Activated CD4-positive, alpha-beta T cell treated with anti-CD3 and anti-CD28 coated beads, Interleukin-2, amount 50 U/mL, for 24 hours (primary cell): Measurements from ENCODE around the gene FAM193A.

Experiments used
- DNase-seq, 2 donors: peaks; one replicate each; pipeline ENCODE4 v3.0.0-alpha.2; 2020; ENCODE audit warnings: low read depth in 1 of 2, low spot score in 1 of 2

FAM193A gene

DNA sequence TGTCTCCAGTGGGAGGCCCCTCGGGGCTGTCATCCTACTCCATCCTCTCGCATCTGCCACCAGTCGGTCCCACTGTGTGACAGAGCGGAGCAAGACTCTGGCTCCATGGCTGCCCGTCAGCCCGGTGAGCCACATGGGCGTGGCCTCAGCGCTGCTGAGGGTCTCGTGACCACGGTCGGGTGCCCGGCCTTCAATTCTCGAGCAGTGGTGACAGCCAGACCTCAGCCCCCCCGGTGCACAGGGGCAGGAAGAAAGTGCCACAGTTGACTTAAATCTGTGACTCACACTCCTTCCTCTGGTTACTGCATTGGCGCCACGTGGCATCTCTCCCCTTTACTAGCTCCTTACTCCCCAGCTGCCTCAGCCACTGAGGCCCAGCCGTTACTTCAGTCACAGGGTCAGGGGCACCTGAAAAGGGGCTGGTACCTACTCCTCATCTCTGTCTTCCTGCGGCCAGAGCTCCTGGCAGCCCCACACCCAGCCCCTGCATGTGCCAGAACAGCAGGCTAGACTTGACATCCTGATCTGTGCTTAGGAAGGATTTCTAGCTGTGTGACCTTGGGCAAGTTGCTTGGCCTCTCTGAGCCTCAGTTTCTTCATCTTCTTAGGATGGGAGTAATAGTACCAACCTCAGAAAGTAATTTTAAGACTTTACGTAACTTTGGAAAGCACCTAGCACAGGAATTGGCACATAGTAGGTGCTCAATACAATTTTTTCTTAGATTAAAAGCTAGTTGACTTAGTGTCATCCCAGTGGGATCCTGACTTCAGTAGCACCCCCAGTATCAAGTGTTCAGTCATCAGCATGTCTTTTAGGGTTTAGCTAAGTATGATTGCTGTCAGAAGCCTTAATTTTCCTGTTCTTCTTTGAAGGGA, 153.6 kb downstream of the FAM193A start:
- DNase-seq: no peak

DNA sequence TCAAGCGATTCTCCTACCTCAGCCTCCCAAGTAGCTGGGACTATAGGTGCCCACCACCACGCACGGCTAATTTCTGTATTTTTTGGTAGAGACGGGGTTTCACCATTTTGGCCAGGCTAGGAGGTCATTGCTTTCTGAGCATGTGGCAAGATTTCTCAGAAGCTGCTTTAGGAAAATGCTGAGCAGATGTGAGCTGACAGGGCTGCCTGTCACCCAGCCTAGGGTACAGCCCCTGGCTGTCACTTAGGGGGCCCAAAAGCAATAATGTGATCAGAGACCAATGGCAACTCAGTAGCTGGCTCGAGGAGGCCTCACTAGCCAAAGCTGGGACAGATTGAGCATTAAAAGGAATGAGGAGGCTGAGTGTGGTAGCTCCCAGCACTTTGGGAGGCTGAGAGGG, 154.9 kb downstream of the FAM193A start:
- DNase-seq: no peak

DNA sequence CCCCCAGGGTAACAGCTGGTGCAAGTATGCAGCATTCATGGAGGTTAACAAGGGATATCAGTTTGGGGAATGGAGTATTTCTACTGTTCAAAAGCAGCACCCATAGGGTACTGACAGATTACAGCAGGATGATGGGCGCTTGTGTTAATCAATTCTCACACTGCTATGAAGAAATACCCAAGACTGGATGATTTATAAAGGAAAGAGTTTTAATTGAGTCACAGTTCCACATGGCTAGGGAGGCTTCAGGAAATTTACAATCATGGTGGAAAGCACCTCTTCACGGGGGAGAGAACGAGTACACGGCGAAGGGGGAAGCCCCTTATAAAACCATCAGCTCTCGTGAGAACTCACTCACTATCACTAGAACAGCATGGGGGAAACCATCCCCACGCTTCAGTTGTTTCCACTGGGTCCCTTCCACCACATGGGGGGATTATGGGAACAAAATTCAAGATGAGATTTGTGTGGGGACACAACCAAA, 155.5 kb downstream of the FAM193A start:
- DNase-seq: peak in 1 of 2 donors; percentile 43

DNA sequence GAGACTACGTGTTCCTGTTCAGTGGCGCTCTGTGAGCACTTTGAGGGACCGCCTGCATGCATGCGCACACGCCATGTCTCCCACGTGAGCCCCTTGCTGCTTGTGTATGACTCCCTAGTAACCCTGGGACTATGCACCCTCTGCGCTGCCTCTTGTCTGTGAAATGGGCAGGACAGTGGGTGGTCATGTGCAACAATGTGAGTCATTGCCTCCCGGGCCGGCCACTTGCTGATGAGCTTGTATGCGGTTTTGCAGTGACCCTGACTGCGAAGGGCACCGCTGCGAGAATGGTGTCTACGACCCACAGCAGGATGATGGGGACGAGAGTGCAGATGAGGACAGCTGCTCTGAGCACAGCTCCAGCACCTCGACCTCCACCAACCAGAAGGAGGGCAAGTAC, 158.2 kb downstream of the FAM193A start:
- DNase-seq: no peak

DNA sequence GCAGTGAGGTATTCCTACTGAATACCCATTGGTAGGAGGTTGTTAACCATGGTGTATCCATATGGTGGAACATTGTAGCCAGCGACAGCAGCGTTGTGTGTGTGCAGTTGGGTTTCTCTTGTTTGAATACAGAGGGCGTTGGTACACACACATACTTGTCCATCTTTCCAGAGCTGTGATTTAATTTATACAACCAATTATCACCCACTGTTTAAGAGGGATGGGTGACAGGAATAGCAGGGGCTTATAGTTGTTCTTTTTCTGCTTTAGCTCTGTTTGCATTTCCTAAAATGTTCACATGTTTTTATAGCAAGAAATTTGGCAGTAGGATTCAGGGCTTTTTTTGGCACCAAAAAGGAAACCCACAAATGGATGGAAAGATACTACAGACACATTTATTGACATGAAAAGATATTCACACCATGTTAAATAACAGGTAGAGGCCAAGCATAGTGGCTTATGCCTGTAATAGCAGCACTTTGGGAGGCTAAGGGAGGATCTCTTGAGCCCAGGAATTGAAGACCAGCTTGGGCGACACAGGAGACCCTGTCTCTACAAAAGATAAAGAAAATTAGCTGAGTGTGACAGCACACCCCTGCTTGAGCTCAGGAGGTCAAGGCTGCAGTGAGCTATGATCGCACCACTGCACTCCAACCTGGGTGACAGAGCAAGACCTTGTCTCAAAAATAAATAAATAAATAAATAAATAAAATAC, 159.1 kb downstream of the FAM193A start:
- DNase-seq: no peak

DNA sequence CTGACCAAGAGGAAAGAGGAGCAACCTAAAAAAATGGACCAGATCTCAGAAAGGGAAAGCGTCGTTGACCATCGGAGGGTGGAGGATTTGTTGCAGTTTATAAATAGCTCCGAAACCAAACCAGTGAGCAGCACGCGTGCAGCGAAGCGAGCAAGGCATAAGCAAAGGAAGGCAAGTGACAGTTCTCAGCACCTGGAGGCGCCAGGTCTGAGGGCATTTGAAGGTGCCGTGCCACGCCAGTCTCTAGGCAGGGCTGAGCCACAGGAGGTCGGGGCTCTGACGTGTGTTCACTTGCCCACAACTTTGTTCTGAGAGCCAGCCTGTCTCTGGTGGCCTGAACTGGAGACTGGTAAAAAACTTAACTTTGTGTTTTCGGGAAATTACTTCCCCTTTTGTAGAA, 160.0 kb downstream of the FAM193A start:
- DNase-seq: no peak

DNA sequence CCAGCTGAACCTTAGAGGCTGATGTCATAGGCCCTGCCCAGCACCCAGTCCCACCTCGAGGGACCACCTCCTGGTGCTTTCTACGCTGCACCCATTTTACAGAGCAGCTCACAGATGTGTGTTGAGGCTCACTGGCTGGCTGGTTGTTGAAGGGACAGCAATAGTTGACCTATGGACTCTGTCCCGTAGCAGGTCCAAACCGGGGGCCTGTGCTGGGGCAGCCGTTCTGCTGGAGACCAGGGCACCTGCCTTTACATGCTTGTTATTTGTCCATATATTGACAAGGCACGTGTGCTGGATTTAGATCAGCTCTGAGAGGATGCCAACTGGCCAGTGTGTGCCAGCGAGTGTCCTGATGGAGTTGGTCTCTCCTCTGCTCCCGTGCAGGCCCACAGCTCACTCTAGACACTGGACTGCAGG, 161.6 kb downstream of the FAM193A start:
- DNase-seq: no peak

DNA sequence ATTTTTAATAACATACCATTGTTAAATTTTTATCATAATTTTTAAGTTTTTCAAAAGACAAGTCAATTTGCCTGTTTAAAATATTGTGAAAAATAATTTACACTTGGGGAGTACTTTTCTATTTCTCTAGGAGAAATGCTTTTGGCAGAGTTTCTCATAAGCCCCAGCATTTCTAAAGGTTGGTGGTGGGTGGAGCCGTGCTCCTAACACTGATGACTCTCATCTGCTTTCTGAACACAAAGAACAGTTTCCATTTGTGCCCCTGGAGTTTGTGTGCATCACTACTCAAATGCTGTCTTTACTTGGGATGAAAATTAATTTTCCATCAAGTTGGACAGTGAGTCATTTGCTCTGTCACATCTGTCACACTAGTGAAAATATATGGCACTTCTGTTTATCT, 162.1 kb downstream of the FAM193A start:
- DNase-seq: no peak

DNA sequence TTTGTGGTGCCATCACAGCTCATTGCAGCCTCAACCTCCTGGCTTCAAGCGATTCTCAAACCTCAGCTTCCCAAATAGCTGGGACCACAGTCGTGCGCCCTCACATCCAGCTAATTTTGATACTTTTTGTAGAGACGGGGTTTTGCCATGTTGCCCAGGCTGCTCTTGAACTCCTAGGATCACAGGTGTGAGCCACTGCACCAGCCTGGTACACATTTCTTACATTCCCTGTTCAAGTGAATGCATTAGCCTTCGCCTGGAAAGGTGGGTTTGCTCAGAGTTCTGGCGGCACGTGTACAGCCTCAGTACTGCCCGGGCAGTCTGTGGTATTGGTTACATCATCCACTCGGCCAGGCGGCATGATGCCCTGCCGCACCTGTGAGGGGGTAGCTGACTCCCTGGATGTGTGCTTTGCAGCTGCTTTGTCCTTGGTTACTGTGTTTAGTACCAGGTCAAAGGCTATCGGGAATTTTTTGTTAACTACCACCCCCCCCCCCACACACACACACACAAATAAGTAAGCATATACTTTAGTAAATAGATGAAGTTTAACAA, 162.6 kb downstream of the FAM193A start:
- DNase-seq: no peak

DNA sequence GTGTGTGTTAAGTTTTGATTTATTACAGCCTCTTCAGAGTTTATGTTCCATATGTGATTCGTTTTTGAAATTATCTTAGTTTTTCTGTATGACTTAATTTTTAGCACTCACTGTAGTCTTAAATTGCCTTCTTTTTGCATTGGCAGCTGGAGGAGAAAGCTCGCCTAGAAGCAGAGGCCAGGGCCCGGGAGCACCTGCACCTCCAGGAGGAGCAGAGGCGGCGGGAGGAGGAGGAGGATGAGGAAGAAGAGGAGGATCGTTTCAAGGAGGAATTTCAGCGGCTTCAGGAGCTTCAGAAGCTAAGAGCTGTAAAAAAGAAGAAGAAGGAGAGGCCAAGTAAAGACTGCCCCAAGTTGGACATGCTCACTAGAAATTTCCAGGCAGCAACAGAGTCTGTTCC, 163.1 kb downstream of the FAM193A start:
- no peak for DNase-seq

DNA sequence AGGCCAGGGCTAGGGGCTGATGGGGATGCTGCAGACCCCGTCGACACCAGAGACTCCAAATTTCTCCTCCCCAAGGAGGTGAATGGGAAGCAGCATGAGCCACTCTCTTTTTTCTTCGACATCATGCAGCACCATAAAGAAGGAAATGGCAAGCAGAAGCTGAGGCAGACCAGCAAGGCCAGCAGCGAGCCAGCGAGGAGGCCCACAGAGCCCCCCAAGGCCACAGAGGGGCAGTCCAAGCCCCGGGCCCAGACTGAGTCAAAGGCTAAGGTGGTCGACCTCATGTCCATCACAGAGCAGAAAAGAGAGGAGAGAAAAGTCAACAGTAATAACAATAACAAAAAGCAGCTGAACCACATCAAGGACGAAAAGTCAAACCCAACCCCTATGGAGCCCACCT, 163.6 kb downstream of the FAM193A start:
- no peak for DNase-seq

DNA sequence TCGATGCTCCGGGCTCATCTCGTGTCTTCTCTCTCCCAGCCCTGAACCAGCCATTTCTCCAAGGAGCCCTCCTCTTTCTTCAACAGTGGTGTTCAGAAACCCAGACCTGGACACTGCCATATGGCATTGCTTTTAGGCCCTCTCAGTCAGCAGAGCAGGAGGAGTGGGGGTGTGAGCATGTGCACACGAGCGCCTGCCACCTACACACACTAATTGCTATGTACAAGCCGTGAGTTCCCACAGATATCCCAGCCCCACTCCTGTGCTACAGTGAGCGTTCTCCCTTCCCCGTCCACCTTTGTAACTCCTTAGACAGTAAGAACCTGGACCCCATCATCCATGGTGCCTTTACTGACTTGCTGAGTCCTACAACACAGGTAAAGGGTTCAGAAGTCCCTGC, 165.9 kb downstream of the FAM193A start:
- DNase-seq: no peak

DNA sequence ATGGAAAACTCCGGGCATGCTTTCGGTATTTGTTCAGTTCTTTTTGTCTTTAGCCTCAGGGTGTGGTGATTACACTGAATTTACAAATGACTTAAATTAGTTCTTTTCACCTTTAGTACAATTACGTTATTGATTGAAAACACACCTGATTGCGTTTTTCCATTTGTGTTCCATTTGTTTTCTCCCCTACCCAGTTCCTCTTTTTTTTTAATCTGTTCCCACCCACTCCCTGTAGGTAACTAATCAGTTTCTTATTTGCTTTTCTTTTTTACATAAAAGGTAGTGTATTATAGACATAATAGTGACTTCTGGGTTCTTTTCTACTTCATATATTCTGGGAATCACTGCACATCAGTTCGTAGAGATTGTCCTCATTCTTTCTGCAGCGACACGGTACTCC, 166.3 kb downstream of the FAM193A start:
- no peak for DNase-seq

DNA sequence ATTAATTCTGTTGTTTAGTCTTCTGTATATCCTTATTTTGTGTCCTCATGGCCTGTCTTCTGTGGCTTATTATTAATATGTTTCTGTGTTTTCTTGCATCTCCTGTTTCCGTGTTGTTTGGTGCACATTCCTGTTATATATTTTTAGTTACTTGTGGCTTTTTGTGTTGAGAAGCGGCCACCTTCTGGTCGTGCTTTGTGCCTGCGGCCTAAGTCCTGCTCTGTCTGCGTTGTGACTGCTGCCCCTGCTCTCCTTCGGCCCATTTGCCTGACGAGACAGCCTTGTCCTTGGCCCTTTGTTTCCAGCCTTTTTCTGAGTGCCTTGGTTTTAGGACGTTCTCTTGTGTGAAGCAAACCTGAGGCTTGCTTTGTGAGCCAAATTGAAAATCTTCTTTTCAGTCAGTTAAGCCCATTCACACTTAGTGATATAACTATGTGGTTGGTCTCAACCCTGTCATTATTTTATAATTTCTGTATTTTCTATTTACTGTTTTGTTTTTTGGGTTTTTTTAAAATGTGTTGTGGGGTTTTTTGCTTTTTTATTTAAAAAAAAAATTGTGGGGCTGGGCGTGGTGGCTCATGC, 175.9 kb downstream of the FAM193A start:
- no peak for DNase-seq

DNA sequence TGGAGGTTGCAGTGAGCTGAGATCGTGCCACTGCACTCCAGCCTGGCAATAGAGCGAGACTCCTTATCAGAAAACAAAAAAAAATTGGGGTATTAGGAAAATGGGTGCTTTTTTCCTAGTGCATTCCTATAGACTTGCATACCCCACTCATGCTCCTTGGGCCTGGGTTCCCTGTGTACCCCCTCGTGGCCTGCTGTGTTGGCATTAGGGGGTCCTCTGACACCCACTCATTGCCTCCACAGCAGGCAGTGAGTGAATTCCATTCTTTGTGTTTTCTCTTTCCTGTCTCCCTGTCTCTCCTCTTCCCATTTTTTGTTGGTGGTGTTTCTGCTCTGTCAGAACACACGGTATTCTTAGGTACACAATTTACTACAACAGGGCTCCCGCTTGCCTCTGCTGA, 176.9 kb downstream of the FAM193A start:
- no peak for DNase-seq

DNA sequence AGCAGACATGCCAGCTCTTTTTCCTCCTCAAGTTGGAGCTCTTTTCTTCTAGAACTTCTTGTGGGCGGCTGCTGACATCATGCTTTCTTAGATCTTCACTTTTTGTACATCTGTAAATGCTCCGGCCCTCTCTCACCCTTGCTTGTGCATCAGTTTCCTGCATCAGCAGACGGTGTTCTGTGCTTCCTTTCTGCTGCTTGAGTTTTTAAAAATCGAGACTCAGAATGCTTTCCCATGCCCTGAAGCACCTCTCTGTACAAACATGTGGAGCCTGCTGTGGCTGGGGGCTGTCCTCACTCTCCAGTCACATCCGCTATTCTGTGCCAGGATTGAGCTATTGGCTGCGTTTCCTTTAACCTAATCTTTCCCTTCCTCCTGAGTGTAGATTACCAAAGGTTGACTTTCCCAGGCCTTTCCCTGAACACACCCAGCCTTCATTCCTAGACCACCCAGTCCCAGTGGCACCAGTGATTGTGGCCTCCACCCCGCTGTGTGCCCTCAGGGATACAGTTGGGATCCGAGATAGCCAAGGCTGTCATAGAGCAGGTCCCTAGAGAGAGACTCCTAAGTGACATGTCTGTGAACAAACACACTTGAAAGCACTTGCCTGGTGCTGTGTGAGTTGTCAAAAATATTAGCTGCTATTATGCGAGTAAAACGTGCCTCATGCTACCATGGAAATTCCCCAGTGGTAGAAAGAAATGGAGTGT, 177.8 kb downstream of the FAM193A start:
- DNase-seq: no peak

DNA sequence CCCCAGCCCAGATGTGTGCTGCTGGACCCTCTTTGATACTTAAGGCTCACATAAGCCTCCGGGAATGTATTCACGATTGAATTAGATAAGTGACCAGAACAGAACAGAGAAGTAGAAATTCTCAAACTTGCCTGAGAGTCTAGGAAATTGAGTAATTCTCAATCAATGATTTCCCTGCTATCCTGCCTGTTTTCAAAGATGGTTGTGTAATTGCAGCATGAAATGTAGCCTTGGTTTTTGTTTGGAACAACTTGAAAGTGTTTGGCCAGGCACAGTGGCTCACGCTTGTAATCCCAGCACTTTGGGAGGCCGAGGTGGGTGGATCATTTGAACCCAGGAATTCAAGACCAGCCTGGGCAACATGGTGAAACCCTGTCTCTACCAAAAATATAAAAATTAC, 178.5 kb downstream of the FAM193A start:
- DNase-seq: no peak

DNA sequence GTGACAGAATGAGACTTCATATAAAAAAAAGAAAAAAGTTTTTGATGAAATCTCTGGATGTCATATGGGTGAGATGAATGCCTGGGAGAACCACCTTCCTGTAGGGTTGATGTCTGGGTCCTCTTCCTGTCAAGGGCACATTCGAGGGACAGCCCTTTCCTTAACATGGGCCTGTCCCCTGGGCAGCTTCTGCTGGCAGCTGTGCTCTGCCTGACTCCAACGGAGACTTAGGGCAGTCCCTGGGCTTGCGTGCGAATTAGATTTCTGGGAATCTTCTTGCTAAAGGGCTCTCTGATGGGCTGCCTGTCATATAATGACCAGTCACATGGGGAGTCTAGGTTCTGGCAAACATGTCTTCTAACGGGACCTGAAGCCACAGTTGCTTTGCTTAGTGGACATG, 179.0 kb downstream of the FAM193A start:
- DNase-seq: no peak

DNA sequence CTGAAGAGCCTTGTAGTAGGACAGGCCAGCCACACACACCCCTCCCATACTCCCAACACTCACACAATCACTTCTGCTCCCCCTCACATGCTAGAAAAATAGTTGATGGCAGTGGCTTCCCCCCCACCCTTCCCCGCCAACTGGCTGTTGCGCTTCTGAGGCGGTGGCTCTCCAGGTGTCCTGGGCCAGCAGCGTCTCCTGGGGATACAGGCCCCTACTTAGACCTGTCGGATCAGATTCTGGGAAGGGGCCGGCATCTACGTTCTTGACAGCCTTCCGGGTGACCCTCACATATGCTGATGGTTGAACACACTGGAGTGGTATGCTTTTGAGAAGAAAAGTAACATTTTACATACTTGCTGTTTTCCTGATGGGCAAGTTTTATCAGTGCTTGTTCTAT, 179.8 kb downstream of the FAM193A start:
- DNase-seq: no peak

DNA sequence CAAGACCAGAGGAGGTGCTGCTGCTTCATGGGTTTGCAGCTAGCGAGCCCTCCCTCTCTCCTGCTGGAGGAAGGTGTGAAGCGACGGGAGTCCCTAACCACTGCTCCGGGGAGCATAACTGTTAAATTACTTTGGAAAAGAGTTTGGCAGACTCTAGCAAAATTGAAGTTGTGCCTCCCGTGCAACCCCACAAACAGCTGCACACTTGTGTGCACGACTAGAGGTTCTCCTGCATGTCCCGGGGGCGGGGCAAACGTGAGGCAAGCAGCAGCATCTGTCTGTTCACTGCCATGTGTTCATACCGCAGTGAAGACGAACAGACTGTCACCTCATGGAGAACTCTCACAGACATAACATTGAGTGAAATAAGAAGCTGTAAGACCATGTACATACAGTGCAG, 185.1 kb downstream of the FAM193A start:
- DNase-seq: no peak

DNA sequence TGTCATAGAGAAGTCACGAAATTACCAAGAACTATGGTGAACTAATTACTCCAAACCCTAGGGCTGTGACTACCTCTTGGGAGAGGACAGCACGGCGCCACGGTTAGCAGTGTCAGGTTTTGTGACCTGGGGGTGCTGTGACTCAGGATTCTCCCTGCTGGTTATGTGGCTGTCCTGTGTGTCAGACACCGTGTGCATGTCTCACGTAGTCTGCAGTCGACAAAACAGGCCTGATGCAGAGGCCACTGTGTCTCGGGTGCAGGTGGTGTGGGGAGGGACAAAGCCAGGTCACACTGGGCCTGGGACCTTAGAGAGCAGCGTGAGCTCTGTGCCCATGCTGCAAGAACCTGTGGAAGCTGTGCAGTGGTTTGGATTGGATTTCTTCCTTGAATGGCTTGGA, 185.6 kb downstream of the FAM193A start:
- DNase-seq: no peak
